Breast epithelium (tissue), 3 donors: Measurements from ENCODE around the gene ARPC2.

ENCODE experiments used
- CTCF ChIP-seq, 3 donors: fragments of 450-650 bp; IDR thresholded peaks; one replicate each; pipeline ENCODE4 v1.5.1; 2016 to 2017; ENCODE audit warnings: antibody characterized with exemption in 3 of 3, mild to moderate bottlenecking in 3 of 3, moderate library complexity in 3 of 3
- POLR2A ChIP-seq: fragments of 450-650 bp; IDR thresholded peaks from one replicate; pipeline ENCODE4 v1.6.1; 2016; ENCODE audit warnings: antibody characterized with exemption, mild to moderate bottlenecking, moderate library complexity
- POLR2AphosphoS5 ChIP-seq, 3 donors: sonication (generic); formaldehyde crosslinking; IDR thresholded peaks; one replicate each; pipeline ENCODE4 v1.6.1; 2017; ENCODE audit warnings: antibody characterized with exemption in 3 of 3

GRCh38 chr2:218291318-218292047 is 74.5 kb downstream of the ARPC2 start:
- TF ChIP-seq POLR2A (no peak), CTCF (IDR thresholded peaks at IDR 0.05) (no peak), POLR2AphosphoS5 (IDR thresholded peaks at IDR 0.05) (no peak)
